C4-2B (cell line): Measurements from ENCODE around the gene TRIAP1.

Source experiments
- H3K27ac ChIP-seq: fragments of 450-650 bp; 2 replicates; pipeline ENCODE4 v1.5.1; 2017
- ZFX ChIP-seq: fragments of 450-650 bp; IDR thresholded peaks from 2 replicates; pipeline ENCODE4 v1.6.1; 2017
- TF ChIP-seq, protein P1 (sequence below): fragments of 450-650 bp; conservative IDR thresholded peaks from 2 replicates; pipeline ENCODE4 v1.5.1; 2017; ENCODE audit warnings: mild to moderate bottlenecking

Gene TRIAP1

GRCh38 chr12:120467439-120467838, 21.3 kb upstream of the TRIAP1 start:
- H3K27ac ChIP-seq, result no peak overlapping the region
- no peak for TF ChIP-seq ZFX
- TF ChIP-seq, protein P1, sequence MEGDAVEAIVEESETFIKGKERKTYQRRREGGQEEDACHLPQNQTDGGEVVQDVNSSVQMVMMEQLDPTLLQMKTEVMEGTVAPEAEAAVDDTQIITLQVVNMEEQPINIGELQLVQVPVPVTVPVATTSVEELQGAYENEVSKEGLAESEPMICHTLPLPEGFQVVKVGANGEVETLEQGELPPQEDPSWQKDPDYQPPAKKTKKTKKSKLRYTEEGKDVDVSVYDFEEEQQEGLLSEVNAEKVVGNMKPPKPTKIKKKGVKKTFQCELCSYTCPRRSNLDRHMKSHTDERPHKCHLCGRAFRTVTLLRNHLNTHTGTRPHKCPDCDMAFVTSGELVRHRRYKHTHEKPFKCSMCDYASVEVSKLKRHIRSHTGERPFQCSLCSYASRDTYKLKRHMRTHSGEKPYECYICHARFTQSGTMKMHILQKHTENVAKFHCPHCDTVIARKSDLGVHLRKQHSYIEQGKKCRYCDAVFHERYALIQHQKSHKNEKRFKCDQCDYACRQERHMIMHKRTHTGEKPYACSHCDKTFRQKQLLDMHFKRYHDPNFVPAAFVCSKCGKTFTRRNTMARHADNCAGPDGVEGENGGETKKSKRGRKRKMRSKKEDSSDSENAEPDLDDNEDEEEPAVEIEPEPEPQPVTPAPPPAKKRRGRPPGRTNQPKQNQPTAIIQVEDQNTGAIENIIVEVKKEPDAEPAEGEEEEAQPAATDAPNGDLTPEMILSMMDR, result no peak

DNA sequence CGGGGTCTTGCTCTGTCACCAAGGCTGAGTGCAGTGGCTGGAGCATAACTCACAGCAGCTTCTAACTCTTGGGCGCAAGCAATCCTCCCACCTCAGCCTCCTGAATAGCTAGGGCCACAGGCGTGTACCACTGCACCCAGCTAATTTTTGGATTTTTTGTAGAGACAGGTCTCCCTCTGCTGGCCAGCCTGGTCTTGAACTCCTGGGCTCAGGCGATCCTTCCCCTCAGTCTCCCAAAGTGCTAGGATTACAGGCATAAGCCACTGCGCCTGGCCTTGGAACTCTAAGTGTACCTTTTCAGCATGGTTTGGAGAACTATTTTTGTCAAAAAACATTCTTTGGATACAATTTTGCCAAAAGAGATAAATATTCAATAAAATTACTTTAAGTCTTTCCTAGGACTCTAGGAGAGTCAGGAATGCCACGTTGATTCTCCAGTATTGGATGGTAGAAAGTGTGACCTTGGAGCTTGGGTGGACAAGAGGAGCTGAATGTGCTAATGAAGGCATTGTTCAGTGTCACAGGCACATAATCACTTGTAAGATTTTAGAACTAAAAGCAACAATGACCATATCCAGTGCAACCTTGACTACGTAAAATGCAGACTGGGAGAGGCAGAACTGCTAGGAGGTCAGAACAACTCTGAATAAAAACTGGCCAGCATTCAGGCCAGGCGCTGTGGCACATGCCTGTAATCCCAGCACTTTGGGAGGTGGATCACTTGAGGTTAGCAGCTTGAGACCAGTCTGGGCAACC, 20.6 kb upstream of the TRIAP1 start:
- no peak for TF ChIP-seq ZFX
- TF ChIP-seq, protein P1, result peak; percentile 70
- H3K27ac ChIP-seq, result no peak overlapping the region

GRCh38 chr12:120465756-120466155, 19.6 kb upstream of the TRIAP1 start:
- H3K27ac ChIP-seq, result no peak overlapping the region
- TF ChIP-seq ZFX, result no peak
- TF ChIP-seq, protein P1, result no peak

DNA sequence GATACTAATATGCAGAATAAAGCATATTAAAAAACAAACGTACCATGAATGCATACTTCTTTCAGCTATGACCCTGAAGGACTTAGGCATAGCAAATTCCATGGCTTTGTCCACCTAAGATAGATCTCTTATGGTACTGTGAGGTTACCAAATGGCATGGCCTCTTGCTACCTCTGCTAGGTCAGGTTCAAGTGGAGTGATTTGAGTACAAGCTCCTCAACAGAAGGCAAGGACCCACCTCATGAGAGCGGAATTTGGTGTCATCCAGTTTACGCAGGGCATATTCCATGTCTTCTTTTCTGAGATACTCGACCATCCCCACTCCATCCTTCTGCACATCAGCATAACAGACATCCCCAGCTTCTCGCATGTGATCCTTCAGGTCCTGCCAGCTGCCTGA, 17.5 kb upstream of the TRIAP1 start:
- no peak overlapping the region for H3K27ac ChIP-seq
- TF ChIP-seq, protein P1, result no peak
- TF ChIP-seq ZFX, result no peak

DNA sequence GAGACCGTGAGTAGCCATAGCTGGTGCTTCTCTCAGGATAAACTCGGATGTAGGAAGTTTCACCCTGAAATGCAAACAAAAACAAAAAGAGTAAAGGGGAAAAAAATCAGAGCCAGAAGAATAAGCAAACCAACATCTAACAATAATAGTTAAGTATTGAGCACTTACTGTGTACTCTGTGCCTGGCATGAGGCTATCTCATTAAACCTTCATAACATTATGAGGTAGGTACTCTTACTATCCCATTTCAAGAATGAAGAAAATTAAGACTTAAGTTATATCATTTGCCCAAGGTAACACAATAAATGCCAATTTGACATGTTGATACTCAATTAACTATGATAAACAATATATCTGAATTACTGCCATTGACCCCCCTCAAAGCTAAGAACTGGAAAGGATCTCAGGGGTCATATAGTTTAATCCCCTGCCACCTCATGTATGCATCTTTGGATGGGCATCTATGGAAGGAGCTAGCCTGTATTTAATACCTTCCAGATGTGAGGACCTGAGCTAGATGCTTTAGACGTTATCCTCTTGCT, 16.0 kb upstream of the TRIAP1 start:
- H3K27ac ChIP-seq, result no peak overlapping the region
- TF ChIP-seq, protein P1, result no peak
- TF ChIP-seq ZFX, result no peak

- no peak for TF ChIP-seq ZFX
- TF ChIP-seq, protein P1, result no peak
- H3K27ac ChIP-seq, result no peak overlapping the region
These were observed 14.0 kb upstream of the TRIAP1 start for GRCh38 chr12:120460157-120460556.

DNA sequence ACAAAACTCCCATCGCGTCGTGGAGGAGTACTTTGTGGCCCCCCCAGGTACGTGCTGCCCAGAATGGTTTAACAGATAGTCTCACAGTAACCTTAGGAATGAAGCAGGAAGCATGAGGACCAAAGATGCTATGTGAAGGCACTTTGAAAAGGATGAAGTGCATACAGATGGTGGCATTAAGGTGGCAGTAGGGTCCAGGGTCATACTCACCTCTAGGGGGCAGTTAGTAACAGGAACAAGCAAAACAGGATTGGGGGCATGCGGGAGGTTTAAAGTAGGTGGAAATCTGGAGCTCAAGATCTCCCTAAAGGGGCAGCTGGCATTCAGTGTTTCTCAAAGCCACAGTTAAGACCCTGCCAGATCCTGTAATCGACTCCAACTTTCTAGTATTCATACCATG, 10.9 kb upstream of the TRIAP1 start:
- no peak for TF ChIP-seq ZFX
- TF ChIP-seq, protein P1, result peak; percentile 35
- no peak overlapping the region for H3K27ac ChIP-seq
